Uterus (tissue), 2 donors: Measurements from ENCODE around the gene KREMEN1.

Experiments used
- POLR2A ChIP-seq, 2 donors: fragments of 450-650 bp; IDR thresholded peaks; one replicate each; pipeline ENCODE4 v1.6.1; 2016; ENCODE audit warnings: antibody characterized with exemption in 2 of 2, mild to moderate bottlenecking in 1 of 2, moderate library complexity in 1 of 2
- TF ChIP-seq, protein P1 (sequence below), 4 experiments: fragments of 200-600 bp in 2 of 4; fragments of 450-650 bp in 2 of 4; sonication (generic) in 2 of 4; IDR thresholded peaks; one replicate each; pipeline ENCODE4 v1.5.1; 2016 to 2019; ENCODE audit warnings: antibody characterized with exemption in 4 of 4, mild to moderate bottlenecking in 2 of 4, moderate library complexity in 1 of 4

DNA sequence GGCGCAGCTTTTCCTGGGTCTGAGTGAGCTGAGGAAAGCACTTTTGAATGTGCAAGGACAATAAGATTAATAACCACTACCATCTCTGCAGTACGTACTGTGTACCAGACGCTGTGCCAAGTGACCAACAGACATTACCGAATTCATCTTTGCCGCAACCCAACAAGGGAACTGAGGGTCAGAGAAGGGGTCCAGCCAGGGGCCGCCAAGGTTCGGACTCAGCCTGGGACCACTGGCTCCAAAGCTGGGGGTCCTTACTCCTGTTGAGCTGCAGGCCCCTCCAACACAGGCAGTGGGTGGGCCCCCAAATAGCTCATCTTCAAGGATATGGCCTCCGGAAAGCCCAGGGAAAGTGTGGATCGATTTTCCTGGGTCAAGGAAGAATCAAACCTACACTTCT is 77.9 kb downstream of the KREMEN1 start:
- TF ChIP-seq POLR2A (IDR thresholded peaks at IDR 0.05) = no peak
- TF ChIP-seq, protein P1, sequence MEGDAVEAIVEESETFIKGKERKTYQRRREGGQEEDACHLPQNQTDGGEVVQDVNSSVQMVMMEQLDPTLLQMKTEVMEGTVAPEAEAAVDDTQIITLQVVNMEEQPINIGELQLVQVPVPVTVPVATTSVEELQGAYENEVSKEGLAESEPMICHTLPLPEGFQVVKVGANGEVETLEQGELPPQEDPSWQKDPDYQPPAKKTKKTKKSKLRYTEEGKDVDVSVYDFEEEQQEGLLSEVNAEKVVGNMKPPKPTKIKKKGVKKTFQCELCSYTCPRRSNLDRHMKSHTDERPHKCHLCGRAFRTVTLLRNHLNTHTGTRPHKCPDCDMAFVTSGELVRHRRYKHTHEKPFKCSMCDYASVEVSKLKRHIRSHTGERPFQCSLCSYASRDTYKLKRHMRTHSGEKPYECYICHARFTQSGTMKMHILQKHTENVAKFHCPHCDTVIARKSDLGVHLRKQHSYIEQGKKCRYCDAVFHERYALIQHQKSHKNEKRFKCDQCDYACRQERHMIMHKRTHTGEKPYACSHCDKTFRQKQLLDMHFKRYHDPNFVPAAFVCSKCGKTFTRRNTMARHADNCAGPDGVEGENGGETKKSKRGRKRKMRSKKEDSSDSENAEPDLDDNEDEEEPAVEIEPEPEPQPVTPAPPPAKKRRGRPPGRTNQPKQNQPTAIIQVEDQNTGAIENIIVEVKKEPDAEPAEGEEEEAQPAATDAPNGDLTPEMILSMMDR (IDR thresholded peaks at IDR 0.05) = no peak
